Neural cell (in vitro differentiated cells): ENCODE data around the gene SLC25A39. TPM values are rescaled to one million over a fixed set of nuclear protein-coding genes. Genes with fewer than 3 reads are reported as not detected.

ENCODE experiments used
- H2AFZ ChIP-seq: fragments of 200-600, 300-800 bp; sonication (generic), shearing (Covaris generic); 2 replicates; pipeline ENCODE4 v1.6.0; 2014; ENCODE audit warnings: low read depth, mild to moderate bottlenecking, antibody characterized with exemption, low read length, moderate library complexity
- H3F3A ChIP-seq: fragments of 200-600 bp; shearing (Covaris generic); 2 replicates; pipeline ENCODE4 v1.6.1; 2016; ENCODE audit warnings: mild to moderate bottlenecking, moderate library complexity, mixed read lengths, antibody characterized with exemption, low read length; ENCODE audit not compliant: insufficient read depth, poor library complexity, severe bottlenecking
- H3K27ac ChIP-seq: fragments of 200-600, 300-800 bp; sonication (generic), shearing (Covaris generic); 2 replicates; pipeline ENCODE4 v1.5.1; 2014; ENCODE audit warnings: mild to moderate bottlenecking, low read length, moderate library complexity
- H3K27me3 ChIP-seq: fragments of 300-800, 200-600 bp; sonication (generic), shearing (Covaris generic); 2 replicates; pipeline ENCODE4 v1.6.0; 2014; ENCODE audit warnings: mild to moderate bottlenecking, low read depth, low read length, moderate library complexity; ENCODE audit not compliant: insufficient read depth
- H3K36me3 ChIP-seq: fragments of 300-800, 200-600 bp; sonication (generic), shearing (Covaris generic); 2 replicates; pipeline ENCODE4 v1.5.1; 2014; ENCODE audit warnings: mild to moderate bottlenecking, antibody characterized with exemption, low read length, moderate library complexity; ENCODE audit not compliant: insufficient read depth
- H3K4me2 ChIP-seq: fragments of 300-800, 200-600 bp; sonication (generic), shearing (Covaris generic); 2 replicates; pipeline ENCODE4 v1.6.0; 2014; ENCODE audit warnings: mild to moderate bottlenecking, low read length
- H3K4me3 ChIP-seq: fragments of 300-800, 200-600 bp; sonication (generic), shearing (Covaris generic); 2 replicates; pipeline ENCODE4 v1.5.1; 2014; ENCODE audit warnings: mild to moderate bottlenecking, low read length, moderate library complexity
- H3K79me2 ChIP-seq: fragments of 200-600 bp; shearing (Covaris generic); replicated peaks from 2 replicates; pipeline ENCODE4 v1.6.0; 2014; ENCODE audit warnings: mild to moderate bottlenecking, low read length, moderate library complexity; ENCODE audit not compliant: insufficient read depth
- H3K9ac ChIP-seq: fragments of 300-800, 200-600 bp; sonication (generic), shearing (Covaris generic); 2 replicates; pipeline ENCODE4 v1.6.1; 2016; ENCODE audit warnings: mild to moderate bottlenecking, low read length, mixed read lengths
- H3K9me2 ChIP-seq: fragments of 200-600 bp; shearing (Covaris generic); 2 replicates; pipeline ENCODE4 v1.6.1; 2016; ENCODE audit warnings: mild to moderate bottlenecking, low read length, mixed read lengths; ENCODE audit not compliant: insufficient read depth
- H3K9me3 ChIP-seq: fragments of 200-600, 300-800 bp; sonication (generic), shearing (Covaris generic); 2 replicates; pipeline ENCODE4 v1.6.1; 2016; ENCODE audit warnings: mild to moderate bottlenecking, mixed run types, low read length, moderate library complexity, mixed read lengths
- H4K20me1 ChIP-seq: fragments of 200-600 bp; shearing (Covaris generic); 2 replicates; pipeline ENCODE4 v1.6.1; 2016; ENCODE audit warnings: mild to moderate bottlenecking, mixed run types; ENCODE audit not compliant: insufficient read depth
- EP300 ChIP-seq: fragments of 450-650 bp; conservative IDR thresholded peaks from 2 replicates; pipeline ENCODE4 v1.6.1; 2014; ENCODE audit warnings: antibody characterized with exemption, mild to moderate bottlenecking, moderate library complexity; ENCODE audit not compliant: poor library complexity, severe bottlenecking
- EZH2 ChIP-seq: fragments of 200-600, 300-800 bp; shearing (Covaris generic), sonication (generic); IDR thresholded peaks from 2 replicates; pipeline ENCODE4 v1.6.1; 2014; ENCODE audit warnings: antibody characterized with exemption, low read length, borderline replicate concordance, mild to moderate bottlenecking; ENCODE audit not compliant: insufficient read depth, poor library complexity, severe bottlenecking
- MXI1 ChIP-seq: fragments of 450-650 bp; conservative IDR thresholded peaks from 2 replicates; pipeline ENCODE4 v1.6.1; 2014; ENCODE audit warnings: antibody characterized with exemption, mild to moderate bottlenecking; ENCODE audit not compliant: poor library complexity, severe bottlenecking
- POLR2AphosphoS5 ChIP-seq: IDR thresholded peaks from 2 replicates; pipeline ENCODE4 v1.6.1; 2012
- RAD21 ChIP-seq: fragments of 450-650 bp; conservative IDR thresholded peaks from 2 replicates; pipeline ENCODE4 v1.6.1; 2014; ENCODE audit warnings: antibody characterized with exemption, mild to moderate bottlenecking, moderate library complexity
- SMC3 ChIP-seq: fragments of 450-650 bp; conservative IDR thresholded peaks from 2 replicates; pipeline ENCODE4 v1.6.1; 2014; ENCODE audit warnings: antibody characterized with exemption, mild to moderate bottlenecking, moderate library complexity; ENCODE audit not compliant: poor library complexity
- TAF1 ChIP-seq: IDR thresholded peaks from 2 replicates; pipeline ENCODE4 v1.6.1; 2012; ENCODE audit warnings: low read depth
- polyA plus RNA-seq: library from polyadenylated mRNA; depleted of rRNA; stranded (reverse); fragments of >200 nt; gene quantifications from 2 replicates; pipeline ENCODE4 v1.2.3, GENCODE V29; 2014
- TF ChIP-seq, protein P1 (sequence below): IDR thresholded peaks from 2 replicates; pipeline ENCODE4 v1.6.1; 2012; ENCODE audit warnings: borderline replicate concordance
- TF ChIP-seq, protein P2 (sequence below): fragments of 450-650 bp; IDR thresholded peaks from 2 replicates; pipeline ENCODE4 v1.5.1; 2014; ENCODE audit warnings: antibody characterized with exemption, mild to moderate bottlenecking, moderate library complexity; ENCODE audit not compliant: poor library complexity, severe bottlenecking

The SLC25A39 gene
- polyA plus RNA-seq, 1 donor from 2014 or later: 73.4 TPM

DNA sequence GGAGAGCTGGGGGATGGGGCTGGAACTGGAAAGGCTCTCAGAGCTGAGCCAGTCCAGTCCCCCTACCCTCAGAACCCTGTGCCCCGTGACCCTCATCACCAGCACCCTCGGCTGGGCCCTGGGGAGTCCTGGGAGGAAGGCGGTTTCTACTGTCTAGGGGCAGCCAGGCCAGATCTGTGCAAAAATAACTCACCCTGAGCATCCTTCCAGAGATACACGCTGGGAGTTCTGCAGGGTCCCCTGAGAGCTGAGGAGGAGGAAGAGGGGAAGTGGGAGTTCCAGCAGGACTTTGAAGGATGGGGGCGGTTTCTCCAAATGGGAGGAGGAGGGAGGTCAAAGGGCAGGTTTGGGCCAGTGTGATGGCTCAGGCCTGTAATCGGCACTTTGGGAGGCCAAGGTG is 51.7 kb downstream of the SLC25A39 start:
- TF ChIP-seq POLR2AphosphoS5 (no peak), EP300 (no peak), SMC3 (no peak), EZH2 (no peak), TAF1 (no peak), MXI1 (no peak), RAD21 (no peak)
- TF ChIP-seq, protein P1, sequence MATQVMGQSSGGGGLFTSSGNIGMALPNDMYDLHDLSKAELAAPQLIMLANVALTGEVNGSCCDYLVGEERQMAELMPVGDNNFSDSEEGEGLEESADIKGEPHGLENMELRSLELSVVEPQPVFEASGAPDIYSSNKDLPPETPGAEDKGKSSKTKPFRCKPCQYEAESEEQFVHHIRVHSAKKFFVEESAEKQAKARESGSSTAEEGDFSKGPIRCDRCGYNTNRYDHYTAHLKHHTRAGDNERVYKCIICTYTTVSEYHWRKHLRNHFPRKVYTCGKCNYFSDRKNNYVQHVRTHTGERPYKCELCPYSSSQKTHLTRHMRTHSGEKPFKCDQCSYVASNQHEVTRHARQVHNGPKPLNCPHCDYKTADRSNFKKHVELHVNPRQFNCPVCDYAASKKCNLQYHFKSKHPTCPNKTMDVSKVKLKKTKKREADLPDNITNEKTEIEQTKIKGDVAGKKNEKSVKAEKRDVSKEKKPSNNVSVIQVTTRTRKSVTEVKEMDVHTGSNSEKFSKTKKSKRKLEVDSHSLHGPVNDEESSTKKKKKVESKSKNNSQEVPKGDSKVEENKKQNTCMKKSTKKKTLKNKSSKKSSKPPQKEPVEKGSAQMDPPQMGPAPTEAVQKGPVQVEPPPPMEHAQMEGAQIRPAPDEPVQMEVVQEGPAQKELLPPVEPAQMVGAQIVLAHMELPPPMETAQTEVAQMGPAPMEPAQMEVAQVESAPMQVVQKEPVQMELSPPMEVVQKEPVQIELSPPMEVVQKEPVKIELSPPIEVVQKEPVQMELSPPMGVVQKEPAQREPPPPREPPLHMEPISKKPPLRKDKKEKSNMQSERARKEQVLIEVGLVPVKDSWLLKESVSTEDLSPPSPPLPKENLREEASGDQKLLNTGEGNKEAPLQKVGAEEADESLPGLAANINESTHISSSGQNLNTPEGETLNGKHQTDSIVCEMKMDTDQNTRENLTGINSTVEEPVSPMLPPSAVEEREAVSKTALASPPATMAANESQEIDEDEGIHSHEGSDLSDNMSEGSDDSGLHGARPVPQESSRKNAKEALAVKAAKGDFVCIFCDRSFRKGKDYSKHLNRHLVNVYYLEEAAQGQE: no peak
- TF ChIP-seq, protein P2, sequence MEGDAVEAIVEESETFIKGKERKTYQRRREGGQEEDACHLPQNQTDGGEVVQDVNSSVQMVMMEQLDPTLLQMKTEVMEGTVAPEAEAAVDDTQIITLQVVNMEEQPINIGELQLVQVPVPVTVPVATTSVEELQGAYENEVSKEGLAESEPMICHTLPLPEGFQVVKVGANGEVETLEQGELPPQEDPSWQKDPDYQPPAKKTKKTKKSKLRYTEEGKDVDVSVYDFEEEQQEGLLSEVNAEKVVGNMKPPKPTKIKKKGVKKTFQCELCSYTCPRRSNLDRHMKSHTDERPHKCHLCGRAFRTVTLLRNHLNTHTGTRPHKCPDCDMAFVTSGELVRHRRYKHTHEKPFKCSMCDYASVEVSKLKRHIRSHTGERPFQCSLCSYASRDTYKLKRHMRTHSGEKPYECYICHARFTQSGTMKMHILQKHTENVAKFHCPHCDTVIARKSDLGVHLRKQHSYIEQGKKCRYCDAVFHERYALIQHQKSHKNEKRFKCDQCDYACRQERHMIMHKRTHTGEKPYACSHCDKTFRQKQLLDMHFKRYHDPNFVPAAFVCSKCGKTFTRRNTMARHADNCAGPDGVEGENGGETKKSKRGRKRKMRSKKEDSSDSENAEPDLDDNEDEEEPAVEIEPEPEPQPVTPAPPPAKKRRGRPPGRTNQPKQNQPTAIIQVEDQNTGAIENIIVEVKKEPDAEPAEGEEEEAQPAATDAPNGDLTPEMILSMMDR: no peak
- no peak overlapping the region for H2AFZ ChIP-seq
- H3K9ac ChIP-seq: no peak overlapping the region
- no peaks in the 10 kb centered on the region for H3K9me2 ChIP-seq
- no peaks in the 10 kb centered on the region for H4K20me1 ChIP-seq
- no peaks in the 10 kb centered on the region for H3K79me2 ChIP-seq
- no peak overlapping the region for H3K4me3 ChIP-seq
- H3K4me2 ChIP-seq: no peak overlapping the region
- H3F3A ChIP-seq: no peaks in the 10 kb centered on the region
- no peaks in the 10 kb centered on the region for H3K36me3 ChIP-seq
- no peak overlapping the region for H3K27ac ChIP-seq
- H3K9me3 ChIP-seq: no peaks in the 10 kb centered on the region
- no peaks in the 10 kb centered on the region for H3K27me3 ChIP-seq

DNA sequence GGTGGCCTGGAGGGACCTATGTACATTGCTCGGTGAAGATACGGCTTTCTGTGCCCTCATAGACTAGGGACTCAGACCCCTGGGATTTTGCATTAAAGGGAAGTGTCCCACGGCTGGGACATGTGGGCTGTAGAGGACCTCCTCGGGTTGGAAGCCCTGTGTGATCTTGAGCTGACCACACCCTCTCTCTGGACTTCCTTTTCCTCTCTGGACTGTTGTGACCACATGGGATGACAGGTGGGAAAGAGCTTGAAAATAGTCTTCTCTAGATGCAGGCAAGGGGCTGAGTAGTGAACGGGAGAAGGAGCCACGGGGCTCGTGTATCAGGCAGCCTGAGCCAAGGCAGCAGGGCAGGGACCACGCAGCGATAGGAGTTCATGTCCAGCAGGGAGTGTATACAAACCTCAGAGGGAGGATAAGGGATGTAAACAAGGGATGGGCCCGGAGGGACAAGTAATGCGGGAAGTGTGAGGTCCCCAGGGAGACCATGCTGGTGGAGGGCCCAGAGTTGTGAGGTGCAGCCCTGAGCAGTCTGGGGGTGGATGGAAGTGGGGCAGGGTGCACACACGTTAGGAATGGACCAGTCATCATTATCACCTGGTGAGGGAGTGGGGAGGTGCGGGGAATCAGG is 52.2 kb downstream of the SLC25A39 start:
- Histone ChIP-seq H4K20me1 (no peaks in the 10 kb centered on the region), H3K36me3 (no peaks in the 10 kb centered on the region), H3K27me3 (no peaks in the 10 kb centered on the region), H3K79me2 (no peaks in the 10 kb centered on the region), H3K9me2 (no peaks in the 10 kb centered on the region), H3K4me3 (no peak overlapping the region), H3K27ac (no peak overlapping the region), H3K9me3 (no peaks in the 10 kb centered on the region), H3F3A (no peaks in the 10 kb centered on the region), H3K9ac (no peak overlapping the region), H2AFZ (no peak overlapping the region), H3K4me2 (no peak overlapping the region)
- TF ChIP-seq EZH2 (no peak), EP300 (no peak), SMC3 (no peak), POLR2AphosphoS5 (no peak), RAD21 (no peak), TAF1 (no peak), MXI1 (no peak)
- TF ChIP-seq, protein P2: no peak
- TF ChIP-seq, protein P1: no peak
